ENCODE data around the gene C16orf74.

The C16orf74 gene

GRCh38 chr16:85706449-85707034 is 44.4 kb downstream of the C16orf74 start:
- no peak for TF ChIP-seq CTCF (IDR thresholded peaks at IDR 0.05)
- Histone ChIP-seq H3K27ac (no peak overlapping the region), H3K36me3 (peaks cover 3% of the 10 kb centered on the region), H3K27me3 (no peaks in the 10 kb centered on the region), H3K9me3 (no peaks in the 10 kb centered on the region), H3K4me1 (ENCODE audit: control insufficient read depth in 1 of 2, insufficient read depth in 1 of 2, low read depth in 1 of 2, low read length in 1 of 2) (no peaks in the 10 kb centered on the region), H3K4me3 (ENCODE audit: low read depth in 1 of 2, low read length in 1 of 2) (no peak overlapping the region)

GRCh38 chr16:85704900-85705846 is 45.7 kb downstream of the C16orf74 start:
- no peaks in the 10 kb centered on the region for H3K27me3 ChIP-seq
- TF ChIP-seq CTCF (IDR thresholded peaks at IDR 0.05), result no peak
- no peaks in the 10 kb centered on the region for H3K9me3 ChIP-seq

GRCh38 chr16:85704011-85704410 is 46.9 kb downstream of the C16orf74 start:
- Histone ChIP-seq H3K27me3 (no peaks in the 10 kb centered on the region), H3K4me1 (ENCODE audit: control insufficient read depth in 1 of 2, insufficient read depth in 1 of 2, low read depth in 1 of 2, low read length in 1 of 2) (no peaks in the 10 kb centered on the region), H3K4me3 (ENCODE audit: low read depth in 1 of 2, low read length in 1 of 2) (no peak overlapping the region), H3K9me3 (no peaks in the 10 kb centered on the region), H3K27ac (no peak overlapping the region), H3K36me3 (no peaks in the 10 kb centered on the region)
- TF ChIP-seq CTCF (IDR thresholded peaks at IDR 0.05), result no peak

More at GRCh38 chr16:85704900-85705846, 45.7 kb downstream of the C16orf74 start:
- Histone ChIP-seq H3K27ac (no peak overlapping the region), H3K4me3 (ENCODE audit: low read depth in 1 of 2, low read length in 1 of 2) (no peak overlapping the region), H3K36me3 (peaks cover 3% of the 10 kb centered on the region), H3K4me1 (ENCODE audit: control insufficient read depth in 1 of 2, insufficient read depth in 1 of 2, low read depth in 1 of 2, low read length in 1 of 2) (no peaks in the 10 kb centered on the region)

GRCh38 chr16:85699628-85700027 is 51.3 kb downstream of the C16orf74 start:
- no peak overlapping the region for H3K27ac ChIP-seq
- peaks cover 22% of the 10 kb centered on the region for H3K27me3 ChIP-seq
- H3K36me3 ChIP-seq, result no peaks in the 10 kb centered on the region
- no peak overlapping the region for H3K4me3 ChIP-seq (ENCODE audit: low read depth in 1 of 2, low read length in 1 of 2)
- H3K4me1 ChIP-seq (ENCODE audit: control insufficient read depth in 1 of 2, insufficient read depth in 1 of 2, low read depth in 1 of 2, low read length in 1 of 2), result no peaks in the 10 kb centered on the region
- H3K9me3 ChIP-seq, result no peaks in the 10 kb centered on the region
- no peak for TF ChIP-seq CTCF (IDR thresholded peaks at IDR 0.05)

GRCh38 chr16:85698935-85699558 is 51.8 kb downstream of the C16orf74 start:
- no peaks in the 10 kb centered on the region for H3K9me3 ChIP-seq
- no peaks in the 10 kb centered on the region for H3K4me1 ChIP-seq (ENCODE audit: control insufficient read depth in 1 of 2, insufficient read depth in 1 of 2, low read depth in 1 of 2, low read length in 1 of 2)
- no peak overlapping the region for H3K4me3 ChIP-seq (ENCODE audit: low read depth in 1 of 2, low read length in 1 of 2)
- no peaks in the 10 kb centered on the region for H3K36me3 ChIP-seq
- H3K27me3 ChIP-seq, result peaks cover 22% of the 10 kb centered on the region
- no peak overlapping the region for H3K27ac ChIP-seq
- TF ChIP-seq CTCF (IDR thresholded peaks at IDR 0.05), result no peak

Data from neutrophil (primary cell).